Breast epithelium (tissue), 4 donors: ENCODE data around the gene NUPR1. TPM values are rescaled to one million over a fixed set of nuclear protein-coding genes. Genes with fewer than 3 reads are reported as not detected.
"Not testable (repeated sequence)": the region's sequence is repeated elsewhere in the genome, so short reads cannot be mapped to it uniquely, and the experiment has no call there.

Experiments used
- DNase-seq, 2 donors: peaks; one replicate each; pipeline ENCODE4 v3.0.0-alpha.2; 2019; ENCODE audit warnings: low spot score in 2 of 2
- H3K27ac ChIP-seq, 2 donors: fragments of 200-600 bp; sonication (generic) in 1 of 2; one replicate each; pipeline ENCODE4 v1.5.1; 2016 to 2019; ENCODE audit warnings: mild to moderate bottlenecking in 1 of 2
- H3K27me3 ChIP-seq, 2 donors: fragments of 200-600 bp; sonication (generic) in 1 of 2; one replicate each; pipeline versions ENCODE4 v1.5.1 to v1.6.0; 2017 to 2019; ENCODE audit warnings: control low read depth in 1 of 2, mild to moderate bottlenecking in 1 of 2
- H3K36me3 ChIP-seq: fragments of 200-600 bp; one replicate; pipeline ENCODE4 v1.5.1; 2019
- H3K4me1 ChIP-seq, 2 donors: fragments of 200-600 bp; sonication (generic); one replicate each; pipeline ENCODE4 v1.5.1; 2016 to 2019; ENCODE audit warnings: control low read depth in 1 of 2
- H3K4me3 ChIP-seq, 3 donors: fragments of 200-600 bp; sonication (generic); 1 replicate in 2 of 3; 2 replicates in 1 of 3; pipeline ENCODE4 v1.5.1; 2016 to 2019; ENCODE audit warnings: mild to moderate bottlenecking in 3 of 3, moderate library complexity in 2 of 3
- H3K9me3 ChIP-seq, 2 donors: fragments of 200-600 bp; sonication (generic) in 1 of 2; one replicate each; pipeline ENCODE4 v1.5.1; 2016 to 2019; ENCODE audit warnings: control low read depth in 1 of 2
- POLR2A ChIP-seq: fragments of 450-650 bp; IDR thresholded peaks from one replicate; pipeline ENCODE4 v1.6.1; 2016; ENCODE audit warnings: antibody characterized with exemption, mild to moderate bottlenecking, moderate library complexity
- POLR2AphosphoS5 ChIP-seq, 3 donors: sonication (generic); formaldehyde crosslinking; IDR thresholded peaks; one replicate each; pipeline ENCODE4 v1.6.1; 2017; ENCODE audit warnings: antibody characterized with exemption in 3 of 3
- intact Hi-C: fragments of 100-400 bp; cut with DNase I; formaldehyde crosslinking; loops from one replicate; pipeline ENCODE4 v1.15.1; 2023; ENCODE audit warnings: low total_unique reads
- total RNA-seq, 3 donors: library from RNA; depleted of rRNA; stranded (reverse); fragments of >200 nt; gene quantifications; one replicate each; pipeline ENCODE4 v1.1.0, GENCODE V29; 2016
- TF ChIP-seq, protein P1 (sequence below), 3 donors: fragments of 450-650 bp; IDR thresholded peaks; one replicate each; pipeline ENCODE4 v1.5.1; 2016 to 2017; ENCODE audit warnings: antibody characterized with exemption in 3 of 3, mild to moderate bottlenecking in 3 of 3, moderate library complexity in 3 of 3

NUPR1 gene
- total RNA-seq, 3 donors from 2014 or later, result 34.2 to 57.0 (median 47.5) TPM

DNA sequence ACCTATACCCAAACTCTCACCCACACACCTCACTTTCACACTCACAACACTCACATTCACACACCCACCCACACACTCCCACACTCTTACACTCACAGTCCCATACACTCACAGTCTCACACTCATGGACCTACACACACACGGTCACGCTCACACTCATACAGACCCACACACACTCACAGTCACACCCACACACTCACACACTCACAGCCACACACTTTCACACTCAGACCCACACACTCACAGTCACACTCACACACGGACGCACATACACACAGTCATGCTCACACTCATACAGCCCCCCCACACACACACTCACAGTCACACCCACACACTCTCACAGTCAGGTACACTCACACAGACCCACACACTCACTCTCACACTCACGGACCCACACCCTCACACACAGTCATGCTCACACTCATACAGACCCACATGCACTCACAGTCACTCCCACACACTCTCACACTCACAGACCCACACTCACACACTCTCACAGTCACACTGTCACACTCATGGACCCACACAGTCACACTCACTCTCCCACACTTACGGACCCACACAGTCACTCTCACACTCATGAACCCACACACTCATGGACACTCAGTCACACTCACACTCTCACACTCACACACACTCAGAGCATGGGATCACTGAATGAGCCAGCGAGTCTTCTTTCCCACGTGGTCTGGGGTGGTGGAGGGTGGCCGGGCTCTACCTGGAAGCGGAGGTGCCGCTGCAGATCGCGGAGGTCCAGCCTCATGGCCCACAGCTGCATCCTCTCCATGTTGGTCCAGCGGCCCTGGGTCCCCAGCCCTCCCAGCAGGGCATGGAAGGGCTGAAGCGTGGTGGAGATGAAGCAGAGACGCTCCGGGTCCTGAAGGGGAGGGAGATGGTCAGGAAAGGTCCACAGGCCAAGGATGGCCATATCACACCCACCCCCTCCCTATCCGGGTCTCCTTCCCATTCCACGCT, 37.2 kb downstream of the NUPR1 start:
- no peak for DNase-seq
- Histone ChIP-seq H3K36me3 (no peaks in the 10 kb centered on the region), H3K27ac (no peak overlapping the region), H3K4me3 (no peak overlapping the region), H3K9me3 (no peaks in the 10 kb centered on the region), H3K27me3 (no peaks in the 10 kb centered on the region), H3K4me1 (peaks cover 0 to 6% of the 10 kb centered on the region in 2 donors)
- intact Hi-C loops, result no loop called here
- TF ChIP-seq POLR2AphosphoS5 (IDR thresholded peaks at IDR 0.05), result no peak
- TF ChIP-seq POLR2A, result no peak
- TF ChIP-seq, protein P1, sequence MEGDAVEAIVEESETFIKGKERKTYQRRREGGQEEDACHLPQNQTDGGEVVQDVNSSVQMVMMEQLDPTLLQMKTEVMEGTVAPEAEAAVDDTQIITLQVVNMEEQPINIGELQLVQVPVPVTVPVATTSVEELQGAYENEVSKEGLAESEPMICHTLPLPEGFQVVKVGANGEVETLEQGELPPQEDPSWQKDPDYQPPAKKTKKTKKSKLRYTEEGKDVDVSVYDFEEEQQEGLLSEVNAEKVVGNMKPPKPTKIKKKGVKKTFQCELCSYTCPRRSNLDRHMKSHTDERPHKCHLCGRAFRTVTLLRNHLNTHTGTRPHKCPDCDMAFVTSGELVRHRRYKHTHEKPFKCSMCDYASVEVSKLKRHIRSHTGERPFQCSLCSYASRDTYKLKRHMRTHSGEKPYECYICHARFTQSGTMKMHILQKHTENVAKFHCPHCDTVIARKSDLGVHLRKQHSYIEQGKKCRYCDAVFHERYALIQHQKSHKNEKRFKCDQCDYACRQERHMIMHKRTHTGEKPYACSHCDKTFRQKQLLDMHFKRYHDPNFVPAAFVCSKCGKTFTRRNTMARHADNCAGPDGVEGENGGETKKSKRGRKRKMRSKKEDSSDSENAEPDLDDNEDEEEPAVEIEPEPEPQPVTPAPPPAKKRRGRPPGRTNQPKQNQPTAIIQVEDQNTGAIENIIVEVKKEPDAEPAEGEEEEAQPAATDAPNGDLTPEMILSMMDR (IDR thresholded peaks at IDR 0.05), result no peak

DNA sequence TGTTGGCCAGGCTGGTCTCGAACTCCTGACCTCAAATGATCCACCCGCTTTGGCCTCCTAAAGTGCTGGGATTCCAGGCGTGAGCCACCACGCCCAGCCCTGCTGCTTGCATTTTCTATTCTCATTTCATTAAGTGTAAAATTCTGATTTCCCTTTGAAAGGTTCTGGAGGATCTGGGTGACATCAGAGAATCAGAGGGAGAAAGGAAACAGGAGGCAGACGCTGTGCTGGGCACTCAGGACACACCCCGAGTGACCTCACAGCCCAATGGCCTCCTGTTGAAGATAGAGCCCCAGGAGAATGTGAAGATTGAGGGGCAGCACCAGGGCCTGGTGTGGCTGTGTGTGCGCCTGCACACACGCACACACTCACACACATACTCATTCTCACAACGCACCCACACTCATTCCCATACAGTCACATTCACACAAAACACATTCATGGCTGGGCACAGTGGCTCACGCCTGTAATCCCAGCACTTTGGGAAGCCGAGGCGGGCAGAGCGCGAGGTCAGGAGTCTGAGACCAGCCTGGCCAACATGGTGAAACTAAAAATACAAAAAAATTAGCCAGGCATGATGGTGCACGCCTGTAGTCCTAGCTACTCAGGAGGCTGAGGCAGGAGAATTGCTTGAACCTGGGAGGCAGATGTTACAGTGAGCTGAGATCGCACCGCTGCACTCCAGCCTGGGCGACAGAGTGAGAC, 38.1 kb downstream of the NUPR1 start:
- H3K27ac ChIP-seq, H3K4me3 ChIP-seq, H3K9me3 ChIP-seq, DNase-seq, H3K27me3 ChIP-seq, H3K36me3 ChIP-seq, intact Hi-C loops, H3K4me1 ChIP-seq: not testable (repeated sequence)

DNA sequence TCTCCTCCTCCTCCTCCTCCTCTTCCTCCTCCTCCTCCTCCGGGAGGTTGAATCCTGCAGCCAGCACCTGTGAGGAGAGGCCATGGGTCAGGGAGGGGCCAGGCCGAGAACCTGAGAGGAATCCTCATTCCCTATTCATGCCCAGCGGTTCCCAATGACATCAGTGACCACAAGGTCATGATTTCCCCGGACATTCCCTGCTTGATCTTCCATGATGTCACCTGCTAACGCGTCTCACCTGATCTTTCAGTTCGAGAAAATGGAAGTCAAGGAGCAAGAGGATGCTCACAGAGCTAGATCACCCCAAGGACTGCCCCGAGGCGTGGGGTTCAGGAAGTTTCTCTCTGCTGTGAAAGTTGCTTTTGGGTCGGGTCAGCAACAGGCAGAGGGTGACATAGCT, 38.9 kb downstream of the NUPR1 start:
- Histone ChIP-seq H3K4me3 (no peak overlapping the region), H3K27me3 (no peaks in the 10 kb centered on the region), H3K9me3 (no peaks in the 10 kb centered on the region), H3K4me1 (peaks cover 0 to 2% of the 10 kb centered on the region in 2 donors), H3K27ac (no peak overlapping the region), H3K36me3 (no peaks in the 10 kb centered on the region)
- no peak for DNase-seq
- intact Hi-C loops, result loop anchor here (10.0 kb wide), 1 partner anchor 45 kb away; no protein-coding TSS in a partner anchor
- TF ChIP-seq POLR2A (no peak), POLR2AphosphoS5 (IDR thresholded peaks at IDR 0.05) (no peak)
- TF ChIP-seq, protein P1 (IDR thresholded peaks at IDR 0.05), result no peak

DNA sequence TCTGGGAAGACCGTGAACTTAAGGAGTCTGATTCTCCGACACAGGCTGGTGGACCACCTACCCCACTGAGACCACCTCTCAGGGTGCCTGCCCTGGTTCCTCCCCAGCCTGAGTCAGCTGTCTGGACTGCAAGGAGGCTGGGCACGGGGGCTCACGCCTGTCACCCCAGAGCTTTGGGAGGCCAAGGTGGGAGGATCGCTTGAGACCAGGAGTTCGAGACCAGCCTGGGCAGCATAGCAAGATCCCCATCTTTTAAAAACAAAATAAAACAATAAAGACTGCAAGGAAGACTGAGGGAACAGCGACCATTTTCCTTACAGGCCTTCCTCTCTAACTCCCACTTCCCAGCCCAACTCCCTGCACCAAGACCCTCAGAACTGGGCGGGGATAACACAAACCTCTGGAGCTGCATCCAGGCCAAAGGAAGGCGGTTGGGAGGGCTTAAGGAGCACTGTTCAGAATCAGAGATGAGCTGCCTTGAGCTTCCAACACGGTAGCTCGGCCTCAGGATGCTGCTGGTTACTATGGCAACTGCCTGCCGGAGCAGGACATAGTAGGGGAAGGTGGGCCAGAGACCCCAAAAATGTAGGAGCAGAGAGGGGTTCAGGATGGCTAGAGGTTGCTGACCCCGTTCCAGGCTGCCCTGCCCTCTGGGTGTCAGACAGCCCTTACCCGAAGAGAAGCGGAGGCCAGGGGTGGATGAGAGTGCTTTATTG, 40.0 kb downstream of the NUPR1 start:
- intact Hi-C loops, result loop anchor here (10.0 kb wide), 1 partner anchor 46 kb away; no protein-coding TSS in a partner anchor
- Histone ChIP-seq H3K27ac (no peak overlapping the region), H3K4me1 (no peaks in the 10 kb centered on the region), H3K4me3 (no peak overlapping the region), H3K9me3 (no peaks in the 10 kb centered on the region), H3K27me3 (no peaks in the 10 kb centered on the region), H3K36me3 (no peaks in the 10 kb centered on the region)
- TF ChIP-seq POLR2AphosphoS5 (IDR thresholded peaks at IDR 0.05) (no peak), POLR2A (no peak)
- TF ChIP-seq, protein P1 (IDR thresholded peaks at IDR 0.05), result no peak
- no peak for DNase-seq

DNA sequence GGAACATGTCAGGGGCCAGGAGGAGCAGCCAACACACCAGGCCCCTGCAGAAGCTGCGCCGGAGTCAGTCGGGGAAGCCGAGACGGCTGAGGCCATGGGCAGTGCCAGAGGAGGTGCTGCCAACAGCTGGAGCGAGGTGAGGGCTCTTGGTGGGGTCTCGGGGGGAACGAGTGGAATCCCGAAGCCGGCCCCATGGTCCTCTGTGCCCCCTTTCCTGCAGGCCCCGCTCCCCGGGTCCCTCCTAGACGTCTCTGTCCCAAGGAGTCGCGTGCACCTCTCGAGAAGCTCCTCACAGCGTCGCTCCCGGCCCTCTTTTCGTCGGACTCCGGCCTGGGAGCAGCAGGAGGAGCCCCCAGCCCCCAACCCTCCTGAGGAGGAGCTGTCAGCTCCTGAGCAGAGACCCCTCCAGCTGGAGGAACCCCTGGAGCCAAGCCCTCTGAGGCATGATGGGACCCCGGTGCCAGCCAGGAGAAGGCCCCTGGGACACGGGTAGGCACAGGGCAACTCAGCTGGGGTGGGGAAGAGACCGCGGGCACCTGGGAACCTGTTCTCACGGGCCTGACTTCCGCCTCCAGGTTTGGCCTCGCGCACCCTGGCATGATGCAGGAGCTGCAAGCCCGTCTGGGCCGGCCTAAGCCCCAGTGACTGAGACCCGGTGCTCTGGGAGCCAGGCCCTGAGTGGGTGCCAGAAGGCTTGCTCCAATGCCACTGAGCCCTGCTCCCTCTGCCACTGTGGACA, 40.7 kb downstream of the NUPR1 start:
- no peak for DNase-seq
- Histone ChIP-seq H3K27me3 (no peaks in the 10 kb centered on the region), H3K9me3 (no peaks in the 10 kb centered on the region), H3K36me3 (no peaks in the 10 kb centered on the region), H3K4me3 (no peak overlapping the region), H3K4me1 (no peaks in the 10 kb centered on the region), H3K27ac (no peak overlapping the region)
- TF ChIP-seq POLR2AphosphoS5 (IDR thresholded peaks at IDR 0.05), result no peak
- TF ChIP-seq, protein P1 (IDR thresholded peaks at IDR 0.05), result no peak
- no peak for TF ChIP-seq POLR2A
- intact Hi-C loops, result loop anchor here (10.0 kb wide), 1 partner anchor 47 kb away; no protein-coding TSS in a partner anchor
